Measurements from ENCODE around the gene KLHL22. TPM values are rescaled to one million over a fixed set of nuclear protein-coding genes. Genes with fewer than 3 reads are reported as not detected.
"Not testable (repeated sequence)": the region's sequence is repeated elsewhere in the genome, so short reads cannot be mapped to it uniquely, and the experiment has no call there.

Gene KLHL22
- polyA plus RNA-seq (ENCODE audit: insufficient read length): 34.3 TPM

GRCh38 chr22:20494978-20495860 is at the start of gene KLHL22:
Gene KLHL22 (minus strand): TSS chr22:20495795. CDS start chr22:20489211, 6,584 bp downstream.
- DNase-seq (ENCODE audit: low read depth): no peak

GRCh38 chr22:20545318-20545634 is 49.7 kb upstream of the KLHL22 start:
- not testable (repeated sequence) for DNase-seq (ENCODE audit: low read depth)

GRCh38 chr22:20542736-20543135 is 47.1 kb upstream of the KLHL22 start:
- no peak for DNase-seq (ENCODE audit: low read depth)

GRCh38 chr22:20542055-20542454 is 46.5 kb upstream of the KLHL22 start:
- DNase-seq (ENCODE audit: low read depth): no peak

GRCh38 chr22:20538875-20539274 is 43.3 kb upstream of the KLHL22 start:
- DNase-seq (ENCODE audit: low read depth): not testable (repeated sequence)

GRCh38 chr22:20537983-20538382 is 42.4 kb upstream of the KLHL22 start:
- DNase-seq (ENCODE audit: low read depth): no peak

- DNase-seq (ENCODE audit: low read depth): no peak
Observed at GRCh38 chr22:20537325-20537756, 41.7 kb upstream of the KLHL22 start.

- no peak for DNase-seq (ENCODE audit: low read depth)
Observed at GRCh38 chr22:20536590-20537324, 41.2 kb upstream of the KLHL22 start.

- no peak for DNase-seq (ENCODE audit: low read depth)
Observed at GRCh38 chr22:20533879-20534265, 38.3 kb upstream of the KLHL22 start.

- no peak for DNase-seq (ENCODE audit: low read depth)
Observed at GRCh38 chr22:20533095-20533878, 37.7 kb upstream of the KLHL22 start.

GRCh38 chr22:20532256-20532993 is 36.8 kb upstream of the KLHL22 start:
- DNase-seq (ENCODE audit: low read depth): no peak

- no peak for DNase-seq (ENCODE audit: low read depth)
Observed at GRCh38 chr22:20531404-20532201, 36.0 kb upstream of the KLHL22 start.

- DNase-seq (ENCODE audit: low read depth): no peak
Observed at GRCh38 chr22:20531154-20531403, 35.5 kb upstream of the KLHL22 start.

GRCh38 chr22:20530368-20531153 is 35.0 kb upstream of the KLHL22 start:
- DNase-seq (ENCODE audit: low read depth): no peak

GRCh38 chr22:20528405-20528978 is 32.9 kb upstream of the KLHL22 start:
- no peak for DNase-seq (ENCODE audit: low read depth)

GRCh38 chr22:20526628-20527355 is 31.2 kb upstream of the KLHL22 start:
- no peak for DNase-seq (ENCODE audit: low read depth)

- DNase-seq (ENCODE audit: low read depth): no peak
Observed at GRCh38 chr22:20526305-20526627, 30.7 kb upstream of the KLHL22 start.

- no peak for DNase-seq (ENCODE audit: low read depth)
Observed at GRCh38 chr22:20525048-20525447, 29.5 kb upstream of the KLHL22 start.

- DNase-seq (ENCODE audit: low read depth): no peak
Observed at GRCh38 chr22:20524004-20524481, 28.4 kb upstream of the KLHL22 start.

Measured in forelimb muscle (tissue), 1 donor.